GM18858 (cell line): ENCODE measurements around the gene GBF1.
A peak's percentile ranks its signal among the peaks of the same experiment; 100 is the strongest.

Source experiments
- ATAC-seq: cut with Tn5 transposase; IDR thresholded peaks from one replicate; pipeline ENCODE4 v1.9.1; 2021; ENCODE audit not compliant: unreplicated experiment

GBF1 gene

DNA sequence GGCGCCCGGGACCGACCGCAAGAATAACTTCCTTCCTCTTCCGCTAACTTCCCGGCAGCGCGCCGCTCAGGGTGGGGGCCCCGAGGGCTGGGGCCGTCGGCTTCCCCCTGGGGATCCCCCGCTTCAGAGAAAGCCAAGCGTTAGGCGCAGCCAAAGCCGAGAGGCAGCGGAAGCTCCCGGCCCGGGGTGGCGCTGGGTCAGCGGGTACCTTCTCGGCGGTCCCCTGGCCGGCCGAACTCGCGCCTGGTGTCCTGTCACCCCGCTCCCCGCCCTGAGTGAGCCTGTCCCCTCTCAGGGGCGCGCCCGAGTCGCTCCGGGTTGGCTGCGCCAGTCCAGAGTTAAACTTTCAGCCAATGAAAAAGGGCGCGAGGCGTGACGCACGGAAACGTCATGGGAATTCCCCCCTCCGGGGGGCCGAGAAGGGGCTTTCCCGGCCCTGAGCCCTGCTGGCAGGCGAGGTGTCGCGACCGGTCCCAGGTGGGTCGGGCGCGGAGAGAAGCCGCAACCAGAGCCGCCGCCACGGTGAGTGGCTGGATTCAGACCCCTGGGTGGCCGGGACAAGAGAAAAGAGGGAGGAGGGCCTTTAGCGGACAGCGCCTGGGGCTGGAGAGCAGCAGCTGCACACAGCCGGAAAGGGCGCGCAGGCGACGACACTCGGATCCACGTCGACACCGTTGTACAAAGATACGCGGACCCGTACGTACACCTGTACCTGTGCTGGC lies 148.9 kb downstream of the GBF1 start:
- ATAC-seq: peak; percentile 72

DNA sequence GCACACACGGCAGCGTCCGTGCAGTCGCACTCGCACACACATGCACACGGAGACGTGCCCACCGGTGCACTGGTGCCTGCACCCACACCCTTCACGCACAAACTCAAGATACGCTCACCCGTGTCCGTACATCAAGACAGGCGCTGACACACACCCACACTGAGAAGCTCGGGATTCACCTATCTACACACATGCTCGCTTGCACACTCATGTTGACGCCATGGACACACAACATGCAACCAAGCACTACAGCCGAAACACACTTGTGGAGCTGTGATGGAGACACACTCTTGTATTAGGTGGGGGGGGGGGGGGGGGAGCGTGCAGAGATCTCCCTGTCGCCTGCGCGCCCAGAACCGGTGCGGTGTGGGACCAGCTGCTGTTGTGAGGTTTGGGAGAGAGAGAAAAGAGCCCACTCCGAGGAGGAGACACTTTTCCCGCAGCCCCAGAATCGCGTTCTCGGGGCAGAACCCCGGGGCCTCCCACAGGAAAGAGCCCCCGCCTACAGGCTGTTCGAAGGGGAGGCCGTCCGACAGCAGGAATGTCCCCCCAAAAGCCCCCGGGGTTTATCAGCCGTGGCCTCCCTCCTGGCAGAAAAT lies 149.6 kb downstream of the GBF1 start:
- no peak for ATAC-seq

DNA sequence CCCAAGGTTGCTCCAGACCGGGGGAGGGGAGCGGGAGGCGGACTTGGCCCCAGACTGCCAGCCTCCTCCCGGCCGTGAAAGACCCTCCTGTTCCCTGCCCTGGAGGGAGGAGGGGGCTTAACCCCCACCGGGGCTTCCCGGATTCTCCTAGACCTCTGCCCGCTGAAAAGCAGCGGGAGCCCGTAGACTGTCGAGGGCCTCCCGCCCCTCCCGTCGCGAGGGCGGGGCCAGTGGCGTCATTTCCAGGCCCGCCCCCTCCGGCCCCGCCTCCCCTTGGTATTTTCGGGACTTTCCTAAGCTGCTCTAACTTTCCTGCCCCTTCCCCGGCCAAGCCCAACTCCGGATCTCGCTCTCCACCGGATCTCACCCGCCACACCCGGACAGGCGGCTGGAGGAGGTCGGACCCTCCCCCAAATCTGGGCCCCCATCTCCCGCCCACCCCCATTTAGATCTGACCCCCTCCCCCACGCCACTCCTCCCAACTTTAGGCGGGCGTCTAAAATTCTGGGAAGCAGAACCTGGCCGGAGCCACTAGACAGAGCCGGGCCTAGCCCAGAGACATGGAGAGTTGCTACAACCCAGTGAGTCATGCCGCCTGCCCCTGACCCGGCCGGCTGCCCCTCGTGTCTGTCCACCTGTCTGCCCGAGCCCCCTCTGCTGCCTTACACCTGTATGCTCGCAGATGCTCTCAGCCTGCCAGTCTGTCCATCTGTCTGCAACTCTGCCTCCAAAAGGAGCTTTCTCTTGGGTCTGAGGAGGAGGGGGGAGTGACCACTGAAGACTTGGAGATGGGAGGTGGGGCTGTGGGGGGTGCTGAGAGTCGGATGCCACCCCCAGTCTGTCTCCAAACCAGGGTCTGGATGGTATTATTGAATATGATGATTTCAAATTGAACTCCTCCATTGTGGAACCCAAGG lies 150.3 kb downstream of the GBF1 start, which contains the start of gene NFKB2:
Gene NFKB2 (plus strand): TSS at position 306 of the 917 bp plus-strand sequence. CDS start 255 bp downstream, at position 561.
- no peak for ATAC-seq

DNA sequence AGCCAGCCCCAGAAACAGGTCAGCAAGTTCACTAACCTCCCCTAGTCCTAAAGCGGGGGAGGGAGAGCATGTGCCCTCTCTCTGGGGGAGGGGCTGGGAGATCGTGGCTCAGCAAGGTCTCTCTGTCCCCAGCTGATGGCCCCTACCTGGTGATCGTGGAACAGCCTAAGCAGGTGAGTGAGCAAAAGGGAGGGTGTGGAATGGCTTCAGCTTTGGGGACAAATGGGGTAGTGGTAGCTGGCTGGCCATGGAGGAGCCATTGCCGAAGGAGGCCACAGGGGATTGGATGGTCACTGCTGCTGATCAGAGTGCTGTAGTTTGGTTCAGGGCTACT lies 151.0 kb downstream of the GBF1 start:
- no peak for ATAC-seq

DNA sequence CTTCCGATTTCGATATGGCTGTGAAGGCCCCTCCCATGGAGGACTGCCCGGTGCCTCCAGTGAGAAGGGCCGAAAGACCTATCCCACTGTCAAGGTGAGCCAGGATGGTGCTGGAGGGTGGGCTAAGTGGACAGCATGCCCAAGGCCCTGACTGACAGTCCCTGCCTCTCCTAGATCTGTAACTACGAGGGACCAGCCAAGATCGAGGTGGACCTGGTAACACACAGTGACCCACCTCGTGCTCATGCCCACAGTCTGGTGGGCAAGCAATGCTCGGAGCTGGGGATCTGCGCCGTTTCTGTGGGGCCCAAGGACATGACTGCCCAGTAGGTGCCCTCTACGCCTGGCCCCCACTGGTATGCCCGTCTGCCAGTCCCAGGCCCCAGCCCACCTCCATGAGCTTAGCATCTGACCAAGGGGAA lies 151.4 kb downstream of the GBF1 start:
- no peak for ATAC-seq

DNA sequence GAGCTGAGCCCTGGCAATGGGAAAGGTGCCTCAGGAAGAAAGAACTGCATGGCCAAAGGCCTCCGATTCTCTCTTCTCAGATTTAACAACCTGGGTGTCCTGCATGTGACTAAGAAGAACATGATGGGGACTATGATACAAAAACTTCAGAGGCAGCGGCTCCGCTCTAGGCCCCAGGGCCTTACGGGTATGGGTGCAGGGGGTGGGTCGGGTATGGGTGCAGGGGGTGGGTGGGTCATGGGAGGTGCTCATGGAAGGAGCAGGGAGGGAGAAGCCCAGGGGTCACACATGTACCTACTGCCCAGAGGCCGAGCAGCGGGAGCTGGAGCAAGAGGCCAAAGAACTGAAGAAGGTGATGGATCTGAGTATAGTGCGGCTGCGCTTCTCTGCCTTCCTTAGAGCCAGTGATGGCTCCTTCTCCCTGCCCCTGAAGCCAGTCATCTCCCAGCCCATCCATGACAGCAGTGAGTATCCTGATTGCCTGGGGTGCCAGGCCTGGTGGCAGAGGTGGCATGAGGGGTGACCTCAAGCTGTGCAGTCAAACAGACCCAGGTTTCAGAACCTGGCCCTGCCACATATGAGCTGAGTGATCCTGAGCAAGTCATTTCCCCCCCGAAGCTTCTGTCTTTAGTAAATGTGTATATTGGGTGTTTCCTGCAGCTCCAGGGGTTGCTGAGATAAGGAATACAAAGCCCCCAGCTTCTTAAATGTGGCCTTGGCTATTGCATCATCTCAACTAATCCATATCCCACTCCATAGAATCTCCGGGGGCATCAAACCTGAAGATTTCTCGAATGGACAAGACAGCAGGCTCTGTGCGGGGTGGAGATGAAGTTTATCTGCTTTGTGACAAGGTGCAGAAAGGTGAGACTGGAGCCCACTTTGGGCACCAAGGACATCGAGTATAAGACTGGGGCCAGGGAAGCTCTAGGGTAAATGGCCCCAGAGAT lies 152.2 kb downstream of the GBF1 start:
- ATAC-seq: no peak

DNA sequence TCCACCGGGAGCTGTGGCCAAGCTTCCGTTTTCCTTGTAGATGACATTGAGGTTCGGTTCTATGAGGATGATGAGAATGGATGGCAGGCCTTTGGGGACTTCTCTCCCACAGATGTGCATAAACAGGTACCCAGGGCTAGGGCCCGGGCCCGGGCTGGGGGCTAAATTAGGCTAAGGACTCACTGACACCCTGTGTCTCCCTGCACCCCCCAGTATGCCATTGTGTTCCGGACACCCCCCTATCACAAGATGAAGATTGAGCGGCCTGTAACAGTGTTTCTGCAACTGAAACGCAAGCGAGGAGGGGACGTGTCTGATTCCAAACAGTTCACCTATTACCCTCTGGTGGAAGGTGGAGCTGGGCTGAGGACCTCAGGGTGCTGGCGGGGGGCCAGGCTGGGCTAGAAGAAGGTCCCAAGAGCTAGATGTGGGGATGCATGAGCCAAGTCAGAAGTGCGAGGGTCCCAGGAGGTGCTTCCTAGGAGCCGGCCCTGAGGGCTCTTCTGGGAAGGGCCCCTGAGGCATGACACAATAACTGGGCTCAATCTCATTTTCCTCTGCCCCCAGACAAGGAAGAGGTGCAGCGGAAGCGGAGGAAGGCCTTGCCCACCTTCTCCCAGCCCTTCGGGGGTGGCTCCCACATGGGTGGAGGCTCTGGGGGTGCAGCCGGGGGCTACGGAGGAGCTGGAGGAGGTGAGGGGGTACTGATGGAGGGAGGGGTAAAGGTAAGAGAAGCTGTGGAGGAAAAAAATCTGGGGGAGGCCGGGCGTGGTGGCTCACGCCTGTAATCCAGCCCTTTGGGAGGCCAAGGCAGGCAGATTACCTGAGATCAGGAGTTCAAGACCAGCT lies 153.1 kb downstream of the GBF1 start:
- no peak for ATAC-seq

DNA sequence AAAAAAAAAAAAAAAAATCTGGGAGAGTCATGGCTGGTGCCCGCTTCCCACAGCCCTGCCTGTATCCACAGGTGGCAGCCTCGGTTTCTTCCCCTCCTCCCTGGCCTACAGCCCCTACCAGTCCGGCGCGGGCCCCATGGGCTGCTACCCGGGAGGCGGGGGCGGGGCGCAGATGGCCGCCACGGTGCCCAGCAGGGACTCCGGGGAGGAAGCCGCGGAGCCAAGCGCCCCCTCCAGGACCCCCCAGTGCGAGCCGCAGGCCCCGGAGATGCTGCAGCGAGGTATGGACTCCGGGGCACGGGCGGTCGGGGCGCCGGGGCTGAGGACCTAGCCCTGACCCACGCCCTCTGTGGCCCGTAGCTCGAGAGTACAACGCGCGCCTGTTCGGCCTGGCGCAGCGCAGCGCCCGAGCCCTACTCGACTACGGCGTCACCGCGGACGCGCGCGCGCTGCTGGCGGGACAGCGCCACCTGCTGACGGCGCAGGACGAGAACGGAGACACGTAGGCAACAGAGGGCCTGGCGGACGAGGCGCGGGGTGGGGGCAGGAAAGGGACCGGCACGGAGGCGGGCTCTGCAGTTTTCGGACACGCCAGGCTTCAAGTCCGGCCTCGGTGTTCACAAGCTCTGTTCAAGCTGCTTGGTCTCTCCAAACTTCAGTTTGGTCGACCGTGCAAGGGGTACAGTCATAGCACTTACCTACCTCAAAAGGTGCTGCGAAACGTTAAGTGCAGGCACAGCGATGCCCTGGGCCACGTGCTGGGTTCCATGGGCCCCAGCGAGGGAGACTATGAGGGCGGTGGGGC lies 154.1 kb downstream of the GBF1 start:
- ATAC-seq: peak; percentile 35

DNA sequence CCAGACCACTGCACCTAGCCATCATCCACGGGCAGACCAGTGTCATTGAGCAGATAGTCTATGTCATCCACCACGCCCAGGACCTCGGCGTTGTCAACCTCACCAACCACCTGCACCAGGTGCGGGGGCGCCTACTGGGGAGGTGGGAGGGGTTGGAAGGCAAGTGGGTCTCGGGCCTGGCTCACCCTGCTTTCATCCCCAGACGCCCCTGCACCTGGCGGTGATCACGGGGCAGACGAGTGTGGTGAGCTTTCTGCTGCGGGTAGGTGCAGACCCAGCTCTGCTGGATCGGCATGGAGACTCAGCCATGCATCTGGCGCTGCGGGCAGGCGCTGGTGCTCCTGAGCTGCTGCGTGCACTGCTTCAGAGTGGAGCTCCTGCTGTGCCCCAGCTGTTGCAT lies 154.7 kb downstream of the GBF1 start:
- no peak for ATAC-seq

DNA sequence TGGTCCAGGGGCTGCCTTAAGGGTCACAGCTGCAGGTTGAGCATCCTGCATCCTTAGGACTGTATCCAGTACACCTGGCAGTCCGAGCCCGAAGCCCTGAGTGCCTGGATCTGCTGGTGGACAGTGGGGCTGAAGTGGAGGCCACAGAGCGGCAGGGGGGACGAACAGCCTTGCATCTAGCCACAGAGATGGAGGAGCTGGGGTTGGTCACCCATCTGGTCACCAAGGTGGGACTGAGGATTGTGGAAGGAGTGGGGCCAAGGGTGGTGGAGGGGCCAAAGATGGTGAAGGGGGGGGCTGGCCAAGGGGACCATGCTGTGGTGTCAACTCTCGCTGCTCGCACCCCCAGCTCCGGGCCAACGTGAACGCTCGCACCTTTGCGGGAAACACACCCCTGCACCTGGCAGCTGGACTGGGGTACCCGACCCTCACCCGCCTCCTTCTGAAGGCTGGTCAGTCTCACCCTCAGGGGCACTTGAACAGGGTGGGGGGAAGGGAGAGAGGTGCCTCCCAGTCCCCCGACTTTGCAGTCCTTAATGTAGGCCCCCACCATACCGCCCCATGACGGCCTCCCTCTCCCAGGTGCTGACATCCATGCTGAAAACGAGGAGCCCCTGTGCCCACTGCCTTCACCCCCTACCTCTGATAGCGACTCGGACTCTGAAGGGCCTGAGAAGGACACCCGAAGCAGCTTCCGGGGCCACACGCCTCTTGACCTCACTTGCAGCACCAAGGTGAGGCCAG lies 155.4 kb downstream of the GBF1 start:
- no peak for ATAC-seq

DNA sequence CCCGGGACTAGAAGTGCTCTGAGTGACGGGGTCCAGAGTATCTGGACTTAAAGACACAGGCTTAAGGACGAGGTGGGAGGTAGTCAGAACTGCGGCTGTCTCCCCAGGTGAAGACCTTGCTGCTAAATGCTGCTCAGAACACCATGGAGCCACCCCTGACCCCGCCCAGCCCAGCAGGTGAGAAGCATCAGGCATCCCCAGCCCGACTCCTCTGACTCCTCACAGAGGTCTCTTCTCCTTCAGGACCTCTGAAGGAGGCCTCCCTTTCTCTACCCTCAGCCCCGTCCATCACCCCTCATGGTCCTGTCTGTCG lies 156.0 kb downstream of the GBF1 start:
- no peak for ATAC-seq

DNA sequence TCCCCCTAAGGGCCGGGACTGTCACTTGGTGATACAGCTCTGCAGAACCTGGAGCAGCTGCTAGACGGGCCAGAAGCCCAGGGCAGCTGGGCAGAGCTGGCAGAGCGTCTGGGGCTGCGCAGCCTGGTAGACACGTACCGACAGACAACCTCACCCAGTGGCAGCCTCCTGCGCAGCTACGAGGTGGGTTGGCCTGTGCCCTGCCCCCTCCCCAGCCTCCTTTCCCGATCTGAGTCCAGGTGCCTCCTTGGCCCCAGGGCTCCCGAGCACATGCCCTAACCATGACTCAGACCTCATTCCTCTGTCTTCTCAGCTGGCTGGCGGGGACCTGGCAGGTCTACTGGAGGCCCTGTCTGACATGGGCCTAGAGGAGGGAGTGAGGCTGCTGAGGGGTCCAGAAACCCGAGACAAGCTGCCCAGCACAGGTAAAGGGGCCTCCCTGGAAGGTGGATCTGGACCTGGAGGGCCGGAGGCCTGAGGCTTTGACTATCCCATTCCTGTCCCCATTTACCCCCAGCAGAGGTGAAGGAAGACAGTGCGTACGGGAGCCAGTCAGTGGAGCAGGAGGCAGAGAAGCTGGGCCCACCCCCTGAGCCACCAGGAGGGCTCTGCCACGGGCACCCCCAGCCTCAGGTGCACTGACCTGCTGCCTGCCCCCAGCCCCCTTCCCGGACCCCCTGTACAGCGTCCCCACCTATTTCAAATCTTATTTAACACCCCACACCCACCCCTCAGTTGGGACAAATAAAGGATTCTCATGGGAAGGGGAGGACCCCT lies 156.6 kb downstream of the GBF1 start:
- no peak for ATAC-seq

DNA sequence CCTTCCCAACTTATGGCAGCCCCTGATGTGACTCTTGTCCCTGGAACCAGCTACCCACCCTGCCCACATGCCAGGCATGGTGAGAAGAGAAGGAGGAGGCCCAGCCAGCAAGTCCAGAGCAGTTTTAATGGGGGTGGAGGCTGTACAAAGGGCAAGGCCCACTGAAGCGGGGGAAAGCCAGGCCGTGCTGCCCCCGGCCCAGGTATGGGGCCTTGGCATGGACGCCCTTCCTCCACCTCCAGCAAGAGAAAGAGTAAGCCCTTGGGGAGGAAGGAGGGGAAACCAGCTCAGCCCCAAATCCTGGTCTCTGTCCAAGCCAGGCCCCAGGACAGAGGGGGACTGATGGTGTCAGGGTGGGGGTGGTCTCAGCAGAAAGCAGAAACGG lies 157.2 kb downstream of the GBF1 start:
- ATAC-seq: no peak

DNA sequence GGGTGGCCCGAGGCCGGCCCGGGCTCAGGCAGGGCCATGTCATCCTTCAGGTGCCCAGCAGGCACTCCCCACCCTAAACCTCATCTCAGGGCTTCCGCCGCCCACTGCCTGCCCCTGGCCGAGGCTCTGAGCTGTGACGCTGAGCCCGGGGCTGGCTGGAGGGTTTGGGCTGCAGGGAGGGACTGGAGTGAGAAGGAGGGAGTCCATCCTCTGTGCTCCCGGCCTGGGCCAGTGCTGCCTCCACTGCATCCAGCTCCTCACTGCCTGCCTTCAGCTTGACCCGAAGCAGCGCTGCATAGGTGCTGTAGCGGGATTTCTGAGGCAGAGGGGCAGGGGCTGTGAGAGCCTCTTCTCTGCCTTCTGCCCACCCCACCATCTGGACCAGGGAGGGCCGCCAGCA lies 157.8 kb downstream of the GBF1 start:
- ATAC-seq: no peak

DNA sequence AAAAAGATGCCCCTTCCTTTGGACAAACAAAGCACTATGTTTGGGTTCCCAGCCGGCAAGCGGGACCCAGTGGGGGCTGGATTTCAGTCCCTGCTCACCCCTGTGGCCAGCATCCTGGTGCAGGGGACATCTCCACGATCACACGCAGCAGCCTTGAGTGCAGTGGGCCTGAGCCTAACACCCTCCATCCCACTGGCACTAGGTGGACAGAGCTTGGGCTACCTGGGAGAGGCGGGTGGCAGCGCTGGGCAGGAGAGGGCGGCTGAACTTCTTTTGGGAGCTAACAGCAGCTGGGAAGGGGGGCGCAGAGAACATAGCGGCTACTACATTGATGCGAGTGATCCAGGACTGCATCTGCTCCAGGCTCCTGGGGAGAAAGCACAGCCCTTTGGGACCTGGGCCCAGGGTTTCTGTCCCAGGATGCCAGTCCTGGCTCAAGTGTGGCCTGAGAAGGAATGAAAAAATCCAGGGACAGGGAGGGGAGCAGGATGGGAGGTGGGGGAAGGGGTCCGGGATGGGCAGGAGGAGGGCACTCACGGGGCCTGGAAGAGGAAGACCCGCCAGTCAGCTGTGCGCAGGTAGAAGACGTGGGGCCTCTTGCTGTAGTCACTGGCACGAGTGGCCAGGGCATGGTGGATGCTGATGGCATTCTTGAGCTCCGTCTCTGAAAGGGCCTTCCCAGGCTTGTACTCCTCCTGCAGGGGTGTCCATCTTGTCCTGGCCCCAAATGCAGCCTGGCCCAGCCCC lies 159.2 kb downstream of the GBF1 start:
- no peak for ATAC-seq

DNA sequence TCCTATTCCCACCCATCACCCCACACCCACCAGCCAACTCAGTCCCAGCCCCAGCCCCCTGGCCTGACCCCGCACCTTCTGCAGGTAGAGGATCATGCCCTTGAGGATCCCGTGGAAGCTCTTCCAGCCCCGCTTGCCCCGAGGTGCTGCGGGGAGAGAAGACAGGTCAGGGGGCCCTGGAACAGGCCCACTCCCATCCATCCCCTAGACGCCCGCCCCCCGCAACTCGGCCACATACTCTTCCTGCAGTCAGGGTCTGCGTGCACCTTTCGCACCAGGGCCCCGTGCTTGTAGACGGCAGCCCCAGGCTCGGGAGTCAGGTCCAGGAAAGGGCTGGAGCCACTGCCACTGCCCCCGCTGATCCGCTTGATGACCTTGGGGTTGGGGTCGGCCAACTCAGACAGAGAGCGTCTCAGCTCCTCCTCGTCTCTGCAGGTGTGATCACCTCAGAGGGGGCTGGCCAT lies 159.8 kb downstream of the GBF1 start:
- ATAC-seq: no peak

DNA sequence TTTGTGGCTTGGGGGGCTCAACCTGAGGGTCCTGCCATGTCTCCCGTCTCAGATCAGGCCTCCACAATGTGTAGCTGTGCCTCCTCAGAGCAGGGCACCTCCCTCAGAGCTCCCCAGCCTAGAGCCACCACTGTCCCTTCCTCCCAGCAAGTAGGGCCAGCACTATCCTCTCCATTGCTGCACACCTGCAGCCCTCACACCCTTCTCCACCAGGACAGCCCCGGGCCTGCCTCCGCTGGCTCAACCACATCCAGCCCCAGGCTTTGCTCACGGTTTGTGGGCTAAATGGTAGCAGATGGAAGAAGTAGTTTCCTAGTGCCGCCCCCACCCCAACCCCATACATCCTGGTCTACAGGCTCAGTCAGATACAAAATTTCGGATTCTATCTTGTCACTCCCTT lies 160.3 kb downstream of the GBF1 start:
- ATAC-seq: no peak
